OCI-LY1 (cell line): Measurements from ENCODE around the gene OVCH1.

Experiments
- H2AFZ ChIP-seq: fragments of 200-600 bp; sonication (generic), shearing (Covaris generic); 2 replicates; pipeline ENCODE4 v1.6.0; 2014; ENCODE audit warnings: antibody characterized with exemption, mild to moderate bottlenecking, low read length
- H3F3A ChIP-seq: fragments of 200-600 bp; sonication (generic), shearing (Covaris generic); 2 replicates; pipeline ENCODE4 v1.6.0; 2014; ENCODE audit warnings: mild to moderate bottlenecking, antibody characterized with exemption, low read length, moderate library complexity; ENCODE audit not compliant: insufficient read depth
- H3K27ac ChIP-seq: fragments of 200-600 bp; sonication (generic); 2 replicates; pipeline ENCODE4 v1.5.1; 2014; ENCODE audit warnings: low read length, mixed run types, mild to moderate bottlenecking, low read depth; ENCODE audit not compliant: poor library complexity, severe bottlenecking
- H3K27me3 ChIP-seq: fragments of 200-600 bp; sonication (generic); 2 replicates; pipeline ENCODE4 v1.6.0; 2014; ENCODE audit warnings: antibody characterized with exemption, mild to moderate bottlenecking, low read length, moderate library complexity; ENCODE audit not compliant: insufficient read depth
- H3K36me3 ChIP-seq: fragments of 200-600 bp; sonication (generic); 2 replicates; pipeline ENCODE4 v1.6.1; 2014; ENCODE audit warnings: mild to moderate bottlenecking, antibody characterized with exemption, low read length, moderate library complexity, mixed read lengths; ENCODE audit not compliant: insufficient read depth
- H3K4me1 ChIP-seq: fragments of 200-600 bp; sonication (generic); 2 replicates; pipeline ENCODE4 v1.5.1; 2014; ENCODE audit warnings: mild to moderate bottlenecking, low read length, moderate library complexity; ENCODE audit not compliant: insufficient read depth, severe bottlenecking
- H3K4me2 ChIP-seq: fragments of 200-600 bp; sonication (generic), shearing (Covaris generic); 2 replicates; pipeline ENCODE4 v1.6.1; 2014; ENCODE audit warnings: low read length
- H3K4me3 ChIP-seq: fragments of 200-600 bp; sonication (generic); 2 replicates; pipeline ENCODE4 v1.5.1; 2014; ENCODE audit warnings: low read length, low read depth, mild to moderate bottlenecking, mixed read lengths; ENCODE audit not compliant: poor library complexity, severe bottlenecking
- H3K79me2 ChIP-seq: fragments of 200-600 bp; shearing (Covaris generic); 2 replicates; pipeline ENCODE4 v1.6.1; 2016; ENCODE audit warnings: mixed run types, low read length, mixed read lengths; ENCODE audit not compliant: insufficient read depth
- H3K9ac ChIP-seq: fragments of 200-600 bp; sonication (generic), shearing (Covaris generic); 2 replicates; pipeline ENCODE4 v1.6.1; 2014; ENCODE audit warnings: mild to moderate bottlenecking, low read length, mixed read lengths
- H3K9me2 ChIP-seq: fragments of 200-600 bp; sonication (generic), shearing (Covaris generic); 2 replicates; pipeline ENCODE4 v1.6.1; 2014; ENCODE audit warnings: low read depth, mild to moderate bottlenecking, low read length, mixed read lengths
- H3K9me3 ChIP-seq: fragments of 200-600 bp; shearing (Covaris generic); 2 replicates; pipeline ENCODE4 v1.6.1; 2014; ENCODE audit warnings: low read length, mixed read lengths
- H4K20me1 ChIP-seq: fragments of 200-600 bp; sonication (generic), shearing (Covaris generic); 2 replicates; pipeline ENCODE4 v1.6.0; 2016; ENCODE audit warnings: mild to moderate bottlenecking, low read length; ENCODE audit not compliant: insufficient read depth
- EZH2 ChIP-seq: fragments of 200-600 bp; sonication (generic), shearing (Covaris generic); IDR thresholded peaks from 2 replicates; pipeline ENCODE4 v1.8.0; 2017; ENCODE audit warnings: borderline replicate concordance, mixed run types, mild to moderate bottlenecking, antibody characterized with exemption, low read length, moderate library complexity, mixed read lengths
- TF ChIP-seq, protein P1 (sequence below): fragments of 200-600 bp; sonication (generic), shearing (Covaris generic); IDR thresholded peaks from 2 replicates; pipeline ENCODE4 v1.5.1; 2017; ENCODE audit warnings: mild to moderate bottlenecking, antibody characterized with exemption, low read length, moderate library complexity, mixed read lengths

Gene OVCH1

DNA sequence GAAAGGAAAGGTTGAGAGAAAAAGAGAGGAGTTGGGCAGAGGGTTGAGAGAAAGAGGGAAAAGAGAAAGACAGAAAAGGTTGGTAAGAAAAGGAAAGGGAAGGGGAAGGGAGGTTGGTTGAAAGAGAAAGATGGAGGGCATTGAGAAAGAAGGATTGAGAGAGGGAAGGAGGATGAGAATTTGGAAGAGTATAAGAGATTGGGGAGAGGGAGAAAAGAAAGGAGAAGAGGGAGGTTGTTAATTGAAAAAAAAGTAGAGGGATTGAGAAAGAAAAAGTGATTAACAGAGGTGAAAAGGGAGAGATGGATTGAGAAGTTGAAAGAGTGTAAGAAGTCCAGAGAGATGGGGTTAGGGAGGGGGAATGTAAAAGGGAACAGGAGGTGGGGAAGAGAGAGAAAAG is 95.0 kb downstream of the OVCH1 start:
- no peak overlapping the region for H3K4me2 ChIP-seq
- TF ChIP-seq EZH2, result no peak
- TF ChIP-seq, protein P1, sequence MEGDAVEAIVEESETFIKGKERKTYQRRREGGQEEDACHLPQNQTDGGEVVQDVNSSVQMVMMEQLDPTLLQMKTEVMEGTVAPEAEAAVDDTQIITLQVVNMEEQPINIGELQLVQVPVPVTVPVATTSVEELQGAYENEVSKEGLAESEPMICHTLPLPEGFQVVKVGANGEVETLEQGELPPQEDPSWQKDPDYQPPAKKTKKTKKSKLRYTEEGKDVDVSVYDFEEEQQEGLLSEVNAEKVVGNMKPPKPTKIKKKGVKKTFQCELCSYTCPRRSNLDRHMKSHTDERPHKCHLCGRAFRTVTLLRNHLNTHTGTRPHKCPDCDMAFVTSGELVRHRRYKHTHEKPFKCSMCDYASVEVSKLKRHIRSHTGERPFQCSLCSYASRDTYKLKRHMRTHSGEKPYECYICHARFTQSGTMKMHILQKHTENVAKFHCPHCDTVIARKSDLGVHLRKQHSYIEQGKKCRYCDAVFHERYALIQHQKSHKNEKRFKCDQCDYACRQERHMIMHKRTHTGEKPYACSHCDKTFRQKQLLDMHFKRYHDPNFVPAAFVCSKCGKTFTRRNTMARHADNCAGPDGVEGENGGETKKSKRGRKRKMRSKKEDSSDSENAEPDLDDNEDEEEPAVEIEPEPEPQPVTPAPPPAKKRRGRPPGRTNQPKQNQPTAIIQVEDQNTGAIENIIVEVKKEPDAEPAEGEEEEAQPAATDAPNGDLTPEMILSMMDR, result no peak
- no peaks in the 10 kb centered on the region for H4K20me1 ChIP-seq
- no peak overlapping the region for H2AFZ ChIP-seq
- H3K36me3 ChIP-seq, result no peaks in the 10 kb centered on the region
- H3K9ac ChIP-seq, result no peak overlapping the region
- no peaks in the 10 kb centered on the region for H3F3A ChIP-seq
- H3K4me1 ChIP-seq, result no peaks in the 10 kb centered on the region
- H3K27ac ChIP-seq, result no peak overlapping the region
- no peaks in the 10 kb centered on the region for H3K79me2 ChIP-seq
- no peaks in the 10 kb centered on the region for H3K9me2 ChIP-seq
- no peaks in the 10 kb centered on the region for H3K9me3 ChIP-seq
- no peak overlapping the region for H3K4me3 ChIP-seq
- H3K27me3 ChIP-seq, result no peaks in the 10 kb centered on the region

DNA sequence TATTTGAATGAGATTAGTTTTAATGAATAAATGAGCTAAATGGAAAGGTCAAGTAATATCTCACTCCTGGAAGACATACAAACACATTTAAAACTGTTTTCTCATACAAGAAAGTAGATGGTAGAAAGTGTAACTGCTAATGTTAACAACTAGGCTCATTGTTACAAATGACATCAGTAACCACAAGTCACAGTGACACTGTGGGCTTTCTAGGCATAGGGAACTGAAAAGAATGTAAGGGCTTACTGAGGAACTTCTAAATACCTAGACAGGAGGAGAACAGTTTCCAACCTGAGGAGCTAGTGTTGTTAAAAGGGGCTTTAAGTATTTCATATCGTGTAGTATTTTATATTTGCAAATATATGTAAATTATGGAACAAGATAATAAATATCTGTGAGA is 99.0 kb downstream of the OVCH1 start:
- Histone ChIP-seq H3K4me1 (no peaks in the 10 kb centered on the region), H3F3A (no peaks in the 10 kb centered on the region), H3K27ac (no peak overlapping the region), H3K9me3 (no peaks in the 10 kb centered on the region), H3K4me2 (no peak overlapping the region), H3K27me3 (no peaks in the 10 kb centered on the region; the same call in 1 of the 2 replicates), H3K4me3 (no peak overlapping the region), H2AFZ (no peak overlapping the region), H3K36me3 (no peaks in the 10 kb centered on the region), H4K20me1 (no peaks in the 10 kb centered on the region), H3K9ac (no peak overlapping the region), H3K79me2 (no peaks in the 10 kb centered on the region), H3K9me2 (no peaks in the 10 kb centered on the region)
- no peak for TF ChIP-seq EZH2
- TF ChIP-seq, protein P1, result no peak

GRCh38 chr12:29396774-29397173 is 100.7 kb downstream of the OVCH1 start:
- Histone ChIP-seq H3K9me3 (no peaks in the 10 kb centered on the region), H3F3A (no peaks in the 10 kb centered on the region), H4K20me1 (no peaks in the 10 kb centered on the region), H3K4me3 (no peak overlapping the region), H3K36me3 (no peaks in the 10 kb centered on the region), H2AFZ (no peak overlapping the region), H3K27me3 (no peaks in the 10 kb centered on the region; the same call in 1 of the 2 replicates), H3K27ac (no peak overlapping the region), H3K9me2 (no peaks in the 10 kb centered on the region), H3K4me2 (no peak overlapping the region), H3K4me1 (no peaks in the 10 kb centered on the region), H3K9ac (no peak overlapping the region), H3K79me2 (no peaks in the 10 kb centered on the region)
- TF ChIP-seq EZH2, result no peak
- TF ChIP-seq, protein P1, result no peak
